Hepatic stellate cell (primary cell): ENCODE data around the gene GNG4.
"Not testable (repeated sequence)": the region's sequence is repeated elsewhere in the genome, so short reads cannot be mapped to it uniquely, and the experiment has no call there.

Experiments used
- DNase-seq: peaks from one replicate; pipeline ENCODE4 v3.0.0; 2011; ENCODE audit warnings: low spot score

Gene GNG4

GRCh38 chr1:235624721-235625333 is 24.8 kb downstream of the GNG4 start:
- peak; percentile 47 for DNase-seq

DNA sequence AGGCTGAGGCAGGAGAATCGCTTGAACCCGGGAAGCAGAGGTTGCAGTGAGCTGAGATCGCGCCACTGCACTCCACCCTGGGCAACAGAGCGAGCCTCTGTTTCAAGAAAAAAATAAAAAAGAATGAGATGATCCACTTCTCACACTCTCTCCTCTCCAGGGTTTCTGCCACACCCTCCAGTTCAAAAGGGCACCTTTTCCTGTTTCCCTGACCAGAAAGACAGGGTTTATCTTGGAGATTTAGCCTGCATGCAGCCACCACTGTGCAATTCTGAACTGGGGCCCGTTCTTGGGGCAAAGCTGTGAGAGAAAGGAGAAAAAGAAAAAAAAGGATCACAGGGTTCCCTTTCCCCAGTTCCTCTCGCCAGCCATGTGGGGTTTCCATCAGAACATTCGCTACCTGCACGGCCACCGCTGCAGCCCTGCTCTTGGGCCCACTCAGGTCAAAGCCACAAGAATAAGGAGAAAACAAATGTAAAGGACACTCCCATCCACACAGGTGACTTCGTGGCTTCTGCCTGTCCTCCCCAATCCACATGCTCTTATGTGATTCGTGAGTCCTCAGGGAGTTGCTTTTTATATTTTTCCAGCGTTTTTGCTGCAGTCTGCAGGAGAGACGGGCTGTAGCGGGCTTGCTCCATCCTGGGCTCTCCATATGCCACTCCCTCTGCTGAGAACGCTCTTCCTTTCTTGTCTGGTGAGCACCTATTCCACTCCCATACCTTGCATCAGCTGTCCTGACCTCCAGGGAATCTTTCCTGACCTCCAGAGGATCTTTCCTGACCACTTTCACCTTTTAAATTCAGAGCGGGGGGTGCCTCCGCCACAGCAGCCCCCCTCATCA is 26.4 kb downstream of the GNG4 start:
- DNase-seq = no peak

- DNase-seq = not testable (repeated sequence)
These were observed 30.4 kb downstream of the GNG4 start for GRCh38 chr1:235619149-235619548.

- DNase-seq = peak; percentile 83
These were observed 31.8 kb downstream of the GNG4 start for GRCh38 chr1:235617808-235618207.

- DNase-seq = no peak
These were observed 32.4 kb downstream of the GNG4 start for GRCh38 chr1:235617140-235617539.

GRCh38 chr1:235614442-235614954 is 35.1 kb downstream of the GNG4 start:
- DNase-seq = no peak

DNA sequence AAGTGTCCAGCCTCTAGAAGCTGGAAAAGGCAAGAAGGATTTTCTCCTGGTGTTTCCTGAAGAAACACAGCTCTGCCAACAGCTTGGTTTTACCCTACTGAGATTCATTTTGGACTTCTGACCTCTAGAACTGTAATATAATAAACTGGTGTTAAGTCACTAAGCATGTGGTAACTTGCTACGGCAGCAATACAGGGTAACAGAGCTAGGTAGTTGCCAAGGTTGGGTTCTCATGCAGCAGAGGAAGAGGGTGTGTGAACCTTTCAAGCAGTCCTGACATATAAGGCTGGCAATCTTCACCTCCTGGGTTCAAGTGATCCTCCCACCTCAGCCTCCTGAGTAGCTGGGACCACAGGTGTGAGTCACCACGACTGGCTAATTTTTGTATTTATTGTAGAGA is 36.0 kb downstream of the GNG4 start:
- no peak for DNase-seq

DNA sequence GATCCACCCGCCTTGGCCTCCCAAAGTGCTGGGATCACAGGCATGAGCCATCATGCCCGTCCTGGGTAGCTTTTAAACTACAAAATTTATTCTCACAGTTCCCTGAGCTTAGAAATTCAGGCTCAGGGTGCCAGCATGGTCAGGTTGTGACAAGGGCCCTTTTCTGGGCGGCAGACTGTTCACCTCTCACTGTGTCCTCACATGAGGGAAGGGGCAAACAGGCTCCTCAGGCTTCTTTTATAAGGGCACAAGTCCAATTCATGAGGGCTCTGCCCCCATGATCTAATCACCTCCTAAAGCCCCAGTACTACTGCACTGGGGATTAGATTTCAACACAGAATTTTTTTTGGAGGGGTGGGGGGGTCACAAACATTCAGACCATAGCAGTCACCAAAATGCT is 36.8 kb downstream of the GNG4 start:
- no peak for DNase-seq

DNA sequence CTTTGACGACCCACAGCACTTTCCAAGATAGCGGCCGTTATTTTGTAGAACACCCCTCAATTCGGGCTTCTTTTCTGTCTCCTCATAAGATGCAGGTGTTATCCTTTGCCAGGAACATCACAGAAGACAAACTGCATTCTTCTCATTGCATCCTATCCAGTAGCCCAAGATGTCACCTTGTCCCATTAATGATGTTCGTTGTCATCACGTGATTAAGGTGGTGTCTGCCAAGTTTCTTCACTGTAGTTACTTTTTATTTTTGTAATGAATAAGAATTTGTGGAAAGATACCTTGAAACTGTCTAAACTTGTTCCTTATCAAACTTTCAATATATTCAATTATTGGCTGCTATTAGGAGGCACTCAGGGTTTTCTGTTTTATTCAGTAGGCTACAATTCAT is 39.4 kb downstream of the GNG4 start:
- no peak for DNase-seq

- no peak for DNase-seq
These were observed 41.3 kb downstream of the GNG4 start for GRCh38 chr1:235608278-235608677.

DNA sequence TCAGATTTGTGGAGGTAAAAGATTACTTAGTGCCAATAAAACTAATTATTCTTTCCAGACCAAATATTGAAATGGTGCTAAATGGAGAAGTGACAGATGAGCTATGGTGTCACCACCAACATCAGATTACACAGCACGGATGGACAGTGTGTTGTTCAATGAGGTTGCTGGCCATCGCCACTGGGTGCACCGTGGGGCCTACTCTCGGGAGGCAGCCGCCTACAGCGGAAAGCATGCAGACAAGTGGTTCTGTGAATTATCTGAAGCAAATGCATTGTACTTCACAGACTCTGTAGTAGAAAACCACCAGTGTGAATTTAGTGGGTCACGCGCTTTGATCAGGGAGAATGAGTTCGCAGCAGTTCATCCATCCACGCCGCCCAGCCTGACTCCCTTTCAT is 42.3 kb downstream of the GNG4 start:
- no peak for DNase-seq

- no peak for DNase-seq
These were observed 48.5 kb downstream of the GNG4 start for GRCh38 chr1:235601104-235601503.

- DNase-seq = no peak
These were observed 50.0 kb downstream of the GNG4 start for GRCh38 chr1:235599536-235599935.

- DNase-seq = peak; percentile 79
These were observed 51.6 kb downstream of the GNG4 start for GRCh38 chr1:235597867-235598553.

- no peak for DNase-seq
These were observed 54.5 kb downstream of the GNG4 start for GRCh38 chr1:235595079-235595478.

DNA sequence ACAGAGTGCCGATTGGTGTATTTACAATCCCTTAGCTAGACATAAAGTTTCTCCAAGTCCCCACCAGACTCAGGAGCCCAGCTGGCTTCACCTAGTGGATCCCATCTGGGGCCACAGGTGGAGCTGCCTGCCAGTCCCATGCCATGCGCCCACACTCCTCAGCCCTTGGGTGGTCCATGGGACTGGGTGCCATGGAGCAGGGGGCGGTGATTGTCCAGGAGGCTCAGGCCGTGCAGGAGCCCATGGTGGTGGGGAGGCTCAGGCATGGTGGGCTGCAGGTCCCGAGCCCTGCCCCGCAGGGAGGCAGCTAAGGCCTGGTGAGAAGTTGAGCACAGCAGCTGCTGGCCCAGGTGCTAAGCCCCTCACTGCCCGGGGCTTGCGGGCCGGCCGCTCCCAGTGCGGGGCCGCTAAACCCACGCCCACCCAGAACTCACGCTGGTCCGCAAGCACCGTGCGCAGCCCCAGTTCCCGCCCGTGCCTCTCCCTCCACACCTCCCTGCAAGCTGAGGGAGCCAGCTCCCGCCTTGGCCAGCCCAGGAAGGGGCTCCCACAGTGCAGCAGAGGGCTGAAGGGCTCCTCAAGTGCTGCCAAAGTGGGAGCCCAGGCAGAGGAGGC is 55.2 kb downstream of the GNG4 start:
- not testable (repeated sequence) for DNase-seq

- DNase-seq = peak; percentile 58
These were observed 60.6 kb downstream of the GNG4 start for GRCh38 chr1:235588916-235589515.

- DNase-seq = no peak
These were observed 61.4 kb downstream of the GNG4 start for GRCh38 chr1:235588156-235588555.

DNA sequence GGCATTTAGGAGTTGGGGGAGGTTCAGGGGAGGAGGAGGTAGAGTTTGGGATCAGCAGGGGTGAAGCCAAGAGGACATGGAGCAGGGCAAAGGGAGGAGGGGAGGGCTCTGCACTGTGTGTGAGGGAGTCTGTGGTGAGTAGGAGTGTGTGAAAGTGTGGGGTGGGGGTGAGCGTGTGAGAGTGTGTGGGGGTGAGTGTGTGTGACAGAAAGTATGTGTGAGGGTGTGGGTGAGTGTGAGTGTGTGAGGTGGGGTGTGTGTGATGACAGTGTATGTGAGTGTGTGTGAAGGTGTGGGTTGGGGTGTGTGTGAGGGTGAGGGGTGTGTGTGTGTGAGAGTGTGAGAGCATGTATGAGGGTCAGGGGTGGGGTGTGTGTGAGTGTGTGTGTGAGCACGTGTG is 62.6 kb downstream of the GNG4 start:
- no peak for DNase-seq

GRCh38 chr1:235586413-235586812 is 63.2 kb downstream of the GNG4 start:
- DNase-seq = no peak

DNA sequence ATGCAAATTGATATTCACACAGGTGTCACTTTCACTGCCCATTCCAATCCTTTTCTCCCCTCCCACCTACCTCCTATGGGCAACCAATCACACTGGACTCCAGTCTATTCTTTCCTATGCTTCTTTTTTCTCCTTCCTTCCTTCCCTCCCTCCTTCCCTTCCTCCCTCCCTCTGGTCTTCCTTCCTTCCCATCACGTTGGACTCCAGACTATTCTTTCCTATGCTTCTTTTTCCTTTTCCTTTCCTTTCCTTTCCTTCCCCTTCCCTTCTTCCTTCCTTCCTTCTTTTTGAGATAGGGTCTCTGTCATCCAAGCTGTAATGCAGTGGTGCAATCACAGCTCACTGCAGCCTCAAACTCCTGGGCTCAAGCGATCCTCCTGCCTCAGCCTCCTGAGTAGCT is 64.6 kb downstream of the GNG4 start:
- no peak for DNase-seq

DNA sequence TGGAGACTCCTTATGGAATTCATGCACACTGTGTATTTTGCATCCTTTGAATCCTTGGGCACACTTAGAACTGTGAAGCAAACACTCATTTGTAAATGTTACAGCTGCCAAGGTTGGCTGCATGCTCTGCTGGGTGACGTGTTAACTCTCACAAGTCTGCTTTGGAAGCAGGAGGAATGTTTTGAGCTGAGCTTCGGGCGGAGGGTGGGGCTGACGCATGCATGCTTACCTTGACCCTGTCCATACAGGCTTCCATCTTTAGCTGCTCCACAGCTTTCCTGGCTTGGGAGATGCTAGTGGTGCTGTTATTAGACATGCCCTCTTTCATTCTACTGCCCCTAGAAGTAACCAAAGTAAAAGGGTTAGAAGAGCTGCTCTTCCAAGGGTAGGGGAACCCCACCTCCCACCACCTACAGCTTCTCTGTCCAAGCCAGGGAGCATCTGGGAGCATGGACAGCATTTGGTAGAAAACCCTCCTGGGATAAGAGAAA is 66.0 kb downstream of the GNG4 start:
- DNase-seq = no peak
